Heart left ventricle (tissue), 16 donors: ENCODE results near the gene MIB2. TPM values are rescaled to one million over a fixed set of nuclear protein-coding genes. Genes with fewer than 3 reads are reported as not detected.
A peak's percentile ranks its signal among the peaks of the same experiment; 100 is the strongest.
"Not testable (repeated sequence)": the region's sequence is repeated elsewhere in the genome, so short reads cannot be mapped to it uniquely, and the experiment has no call there.

Experiments
- ATAC-seq, 4 donors: fragments of 200-7000 bp; cut with Tn5 transposase; one replicate each; pipeline ENCODE4 v1.9.1; 2020 to 2022; ENCODE audit warnings: moderate library complexity in 4 of 4, mild to moderate bottlenecking in 3 of 4, moderate number of reproducible peaks in 1 of 4
- DNase-seq, 5 donors: peaks; one replicate each; pipeline ENCODE4 v3.0.0-alpha.2; 2020
- H3K27ac ChIP-seq, 12 donors: fragments of 200-600 bp; sonication (generic) in 4 of 12; one replicate each; pipeline versions ENCODE4 v1.5.0 to v1.8.0; 2016 to 2022; ENCODE audit warnings: mild to moderate bottlenecking in 2 of 12
- H3K27me3 ChIP-seq, 9 donors: fragments of 200-600 bp; sonication (generic) in 2 of 9; one replicate each; pipeline versions ENCODE4 v1.5.1 to v1.8.0; 2016 to 2022; ENCODE audit warnings: mild to moderate bottlenecking in 3 of 9
- H3K36me3 ChIP-seq, 9 donors: fragments of 200-600 bp; sonication (generic) in 2 of 9; one replicate each; pipeline versions ENCODE4 v1.5.0 to v1.8.0; 2018 to 2022; ENCODE audit warnings: mild to moderate bottlenecking in 2 of 9
- H3K4me1 ChIP-seq, 12 donors: fragments of 200-600 bp; sonication (generic) in 4 of 12; one replicate each; pipeline versions ENCODE4 v1.5.0 to v1.8.0; 2016 to 2022; ENCODE audit warnings: mild to moderate bottlenecking in 3 of 12
- H3K4me3 ChIP-seq, 12 donors: fragments of 200-600 bp; sonication (generic) in 4 of 12; one replicate each; pipeline versions ENCODE4 v1.5.0 to v1.8.0; 2017 to 2022; ENCODE audit warnings: mild to moderate bottlenecking in 9 of 12, moderate library complexity in 4 of 12
- H3K9me3 ChIP-seq, 12 donors: fragments of 200-600 bp; sonication (generic) in 4 of 12; one replicate each; pipeline versions ENCODE4 v1.5.0 to v1.8.0; 2016 to 2022; ENCODE audit warnings: mild to moderate bottlenecking in 1 of 12
- CTCF ChIP-seq, 12 donors: fragments of 200-600 bp; sonication (generic) in 4 of 12; IDR thresholded peaks; one replicate each; pipeline versions ENCODE4 v1.5.0 to v1.8.0; 2018 to 2022; ENCODE audit warnings: antibody characterized with exemption in 12 of 12, mild to moderate bottlenecking in 5 of 12
- POLR2A ChIP-seq, 2 donors: fragments of 450-650 bp; IDR thresholded peaks; one replicate each; pipeline ENCODE4 v1.6.1; 2017; ENCODE audit warnings: antibody characterized with exemption in 2 of 2, mild to moderate bottlenecking in 2 of 2, moderate library complexity in 2 of 2
- WGBS, 4 donors: extraction: QIAGEN DNeasy Blood & Tissue Kit in 2 of 4; methylation state at CpG; one replicate each; pipeline versions ENCODE4 v1.1.5 to v1.1.7; 2013 to 2018; 5-methylcytosine and 5-hydroxymethylcytosine counted together
- intact Hi-C, 10 donors: fragments of 100-400 bp; cut with DNase I; formaldehyde crosslinking; loops; one replicate each; pipeline versions ENCODE4 v1.11.1 to v1.14.2; 2022
- polyA plus RNA-seq, 2 donors: library from polyadenylated mRNA; stranded (reverse); fragments of 200-250 nt; gene quantifications; one replicate each; pipeline ENCODE4 v1.2.3, GENCODE V29; 2013
- total RNA-seq, 9 donors: library from RNA; depleted of rRNA in 2 of 9; stranded (reverse); fragments of >200 nt in 2 of 9; fragmentation: NEBNext Ultra II Directional in 3 of 9; extraction: Animal tissue kit (Norgen Biotek cat#: 25700) in 3 of 9; gene quantifications; one replicate each; pipeline versions ENCODE4 v1.1.0 to v1.2.4, GENCODE V29; 2016 to 2023
- donor health status: ischemic (EF 13 %, LVEDD 7.1; RV severe dilation, severe dysfunction).
- donor health status: healthy with polysubstance abuse.
- donor health status: DM: no; HTN: yes; CAD: no.
- donor health status: DM: no; HTN: no; CAD: no.
- donor health status: ischemic (EF 25% LVEDD 6.9; RV normal size, moderate dysfunction).
- donor health status: ischemic (EF 25% LVEDD 5.7; RV mildly dilated, moderate dysfunction).
- donor health status: healthy.
- donor health status: DM: yes; HTN: yes; CAD: no.
- donor health status: ischemic (EF 35%, LVEDD 5.7; RV mildly dilated, moderate dysfunction).
- donor health status: nonischemic (EF 11% LVEDD 7.7; RV severe dilation, severe dysfunction).
- donor health status: DM: yes; HTN: yes; CAD: no.
- donor health status: PGD.
- donor health status: ischemic (EF 29% LVEDD 5.4; RV normal size, mild dysfunction).
- donor health status: nonischemic (EF 23%, LVEDD 6.1; RV moderate dilation, normal function).

Gene MIB2
- total and polyA plus RNA-seq, 11 donors: 40.7 to 121 (median 76.3) TPM

GRCh38 chr1:1670866-1671265 is 55.6 kb downstream of the MIB2 start:
- Histone ChIP-seq H3K27ac (peak overlapping the region in 6 of 12 donors; percentile 80 to 91 (median 84)), H3K4me1 (peaks cover 0 to 8% (median 0%) of the 10 kb centered on the region in 12 donors), H3K4me3 (no peak overlapping the region), H3K36me3 (peaks cover 0 to 76% (median 58%) of the 10 kb centered on the region in 9 donors), H3K27me3 (no peaks in the 10 kb centered on the region), H3K9me3 (no peaks in the 10 kb centered on the region)
- TF ChIP-seq POLR2A (IDR thresholded peaks at IDR 0.05) (no peak), CTCF (IDR thresholded peaks at IDR 0.05) (no peak)
- peak in 1 of 4 donors; percentile 10 for ATAC-seq
- 70 to 81% (median 79%) methylated on average over 24 of the region's 24 CpGs for WGBS, 4 donors
- intact Hi-C loops: no loop called here
- no peak for DNase-seq

GRCh38 chr1:1671365-1672119 is 56.2 kb downstream of the MIB2 start:
- H3K4me1 ChIP-seq: peaks cover 0 to 8% (median 0%) of the 10 kb centered on the region in 12 donors
- intact Hi-C loops: no loop called here
- no peaks in the 10 kb centered on the region for H3K27me3 ChIP-seq
- H3K4me3 ChIP-seq: no peak overlapping the region
- no peak for TF ChIP-seq CTCF (IDR thresholded peaks at IDR 0.05)
- TF ChIP-seq POLR2A (IDR thresholded peaks at IDR 0.05): no peak
- peak overlapping the region in 3 of 12 donors; percentile 81 to 91 (median 85) for H3K27ac ChIP-seq
- no peaks in the 10 kb centered on the region for H3K9me3 ChIP-seq
- 80 to 93% (median 87%) methylated on average over 27 of the region's 27 CpGs for WGBS, 4 donors
- no peak for ATAC-seq
- peaks cover 0 to 69% (median 51%) of the 10 kb centered on the region in 9 donors for H3K36me3 ChIP-seq
- no peak for DNase-seq

- no peak for TF ChIP-seq POLR2A (IDR thresholded peaks at IDR 0.05)
- Histone ChIP-seq H3K4me1 (peaks cover 0 to 8% (median 0%) of the 10 kb centered on the region in 12 donors), H3K36me3 (peaks cover 0 to 64% (median 45%) of the 10 kb centered on the region in 9 donors), H3K27me3 (no peaks in the 10 kb centered on the region), H3K27ac (no peak overlapping the region), H3K9me3 (no peaks in the 10 kb centered on the region), H3K4me3 (no peak overlapping the region)
- DNase-seq: no peak
- no peak for ATAC-seq
- WGBS, 4 donors: 94 to 96% (median 95%) methylated on average over 25 of the region's 25 CpGs
- intact Hi-C loops: no loop called here
These were observed 57.1 kb downstream of the MIB2 start for GRCh38 chr1:1672181-1672965.

- intact Hi-C loops, H3K9me3 ChIP-seq, DNase-seq: not testable (repeated sequence)
These were observed 59.5 kb downstream of the MIB2 start for GRCh38 chr1:1674806-1675205.

GRCh38 chr1:1675218-1675617 is 59.9 kb downstream of the MIB2 start:
- Histone ChIP-seq H3K36me3 (peaks cover 0 to 40% (median 24%) of the 10 kb centered on the region in 9 donors), H3K4me1 (peaks cover 0 to 26% (median 13%) of the 10 kb centered on the region in 12 donors)
- intact Hi-C loops, DNase-seq, H3K27me3 ChIP-seq, H3K9me3 ChIP-seq, H3K4me3 ChIP-seq, H3K27ac ChIP-seq, ATAC-seq: not testable (repeated sequence)
- WGBS, 4 donors: 93 to 97% (median 94%) methylated on average over 7 to 16 of the region's 18 CpGs; no CpG with 5 or more reads in 1 of the 4 donors

More at GRCh38 chr1:1674806-1675205, 59.5 kb downstream of the MIB2 start:
- ATAC-seq, H3K27ac ChIP-seq, H3K27me3 ChIP-seq, H3K4me3 ChIP-seq: not testable (repeated sequence)
- H3K36me3 ChIP-seq: peaks cover 0 to 41% (median 26%) of the 10 kb centered on the region in 9 donors
- 79 to 94% (median 83%) methylated on average over 13 to 17 of the region's 21 CpGs for WGBS, 4 donors
- peaks cover 0 to 26% (median 13%) of the 10 kb centered on the region in 12 donors for H3K4me1 ChIP-seq

- H3K9me3 ChIP-seq, H3K27me3 ChIP-seq, intact Hi-C loops, DNase-seq, H3K27ac ChIP-seq, ATAC-seq, H3K4me3 ChIP-seq: not testable (repeated sequence)
- peaks cover 0 to 30% (median 13%) of the 10 kb centered on the region in 12 donors for H3K4me1 ChIP-seq
- WGBS, 4 donors: 78 to 90% (median 86%) methylated on average over 4 to 8 of the region's 21 CpGs; no CpG with 5 or more reads in 1 of the 4 donors
- H3K36me3 ChIP-seq: peaks cover 0 to 35% (median 18%) of the 10 kb centered on the region in 9 donors
These were observed 60.8 kb downstream of the MIB2 start for GRCh38 chr1:1676087-1676486.
